GM19240 (cell line): ENCODE measurements around the gene SAMD11.

Source experiments
- DNase-seq: peaks from one replicate; pipeline ENCODE4 v3.0.0; 2011; ENCODE audit warnings: low spot score; ENCODE audit not compliant: insufficient read length

The SAMD11 gene

DNA sequence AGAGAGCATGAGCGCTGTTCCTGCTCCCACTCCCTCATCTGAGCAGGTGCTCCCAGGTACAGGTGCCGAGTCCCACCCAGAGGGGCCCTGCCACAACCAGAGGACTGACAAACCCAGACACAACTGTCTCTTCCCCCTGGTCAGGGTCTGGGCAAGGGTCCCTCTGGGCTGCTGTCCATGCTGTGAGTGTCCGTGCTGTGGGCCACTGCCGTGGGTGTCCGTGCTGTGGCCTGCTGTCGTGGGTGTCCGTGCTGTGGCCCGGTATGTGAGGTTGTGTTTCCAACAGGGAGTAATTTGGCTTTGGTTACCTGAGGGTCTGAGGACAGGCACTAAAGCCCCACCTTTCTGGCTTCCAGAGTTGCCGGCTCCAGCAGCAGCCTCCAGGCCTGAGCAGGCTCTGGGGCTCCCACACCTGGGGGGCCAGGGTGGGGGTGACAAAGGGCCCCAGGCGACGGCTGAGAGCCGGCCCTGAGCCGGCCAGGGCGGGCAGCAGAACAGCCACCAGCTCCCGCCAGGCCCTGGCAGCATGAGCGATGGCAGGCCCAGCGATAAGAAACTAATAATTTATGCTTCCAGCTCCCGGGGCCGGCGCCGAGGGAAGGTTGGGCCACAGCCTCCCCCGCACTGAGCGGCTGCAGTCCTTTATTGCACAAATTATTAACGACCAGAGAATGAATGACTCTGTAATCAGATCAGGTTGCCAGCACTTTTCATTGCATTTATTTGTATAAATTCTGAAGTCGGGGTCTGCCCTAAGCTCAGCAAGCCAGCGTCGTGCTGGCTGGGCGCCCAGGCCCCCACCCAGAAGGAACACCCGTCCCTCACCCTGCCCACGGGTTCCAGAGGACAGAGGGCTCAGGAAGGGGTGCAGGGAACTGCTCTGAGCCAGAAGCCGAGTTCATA lies 7.3 kb upstream of the SAMD11 start:
- DNase-seq = no peak

GRCh38 chr1:917076-917459 lies 6.7 kb upstream of the SAMD11 start:
- no peak for DNase-seq

DNA sequence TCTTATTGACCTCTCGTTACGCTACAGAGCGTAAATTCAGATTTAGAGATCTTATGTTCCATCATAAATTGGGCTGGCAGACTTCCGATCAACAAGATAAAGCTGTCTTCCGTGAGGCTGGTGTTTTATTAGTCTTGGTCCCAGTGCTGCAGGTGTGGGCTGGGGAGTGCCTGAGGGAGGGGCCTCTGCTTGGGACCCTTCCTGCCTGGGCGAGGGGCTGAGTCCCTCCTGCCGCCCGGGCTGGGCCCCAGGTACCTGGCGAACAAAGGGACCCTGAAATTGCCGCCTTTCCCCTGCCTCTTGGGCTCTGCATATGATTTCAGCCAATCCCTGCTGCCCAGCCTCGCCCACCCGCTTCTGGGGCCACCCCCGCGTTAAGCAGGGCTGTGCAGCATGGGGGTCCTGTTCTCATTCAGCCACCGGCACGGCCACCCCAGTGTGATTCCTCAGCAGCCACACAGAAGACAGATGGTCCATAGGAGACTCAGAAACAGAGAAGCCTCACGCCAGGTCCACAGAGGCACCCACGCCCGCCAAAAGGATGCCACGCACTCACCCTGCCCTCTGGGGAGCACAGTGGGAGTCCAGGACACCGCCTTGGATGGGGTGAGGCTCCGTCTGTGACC lies 6.1 kb upstream of the SAMD11 start:
- DNase-seq = no peak

DNA sequence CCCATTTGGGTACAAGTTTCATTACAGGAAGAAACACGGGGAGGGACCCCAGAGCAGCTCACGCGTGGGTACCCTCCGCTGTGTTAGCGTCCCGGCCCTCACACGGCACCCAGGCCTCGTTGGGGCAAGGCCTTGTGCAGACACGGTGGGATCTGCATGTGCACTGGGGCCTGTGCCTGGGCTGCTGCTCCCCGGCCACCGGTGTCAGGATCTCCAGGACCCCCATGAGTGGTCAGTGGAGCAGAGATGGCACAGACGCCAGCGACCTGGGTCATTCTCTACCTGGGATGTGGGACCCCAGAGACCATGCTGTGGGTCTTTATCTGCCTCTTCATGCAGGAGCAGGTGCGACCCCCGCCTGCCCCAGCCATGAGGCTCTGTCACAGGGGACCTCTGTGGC lies 5.4 kb upstream of the SAMD11 start:
- DNase-seq = no peak

DNA sequence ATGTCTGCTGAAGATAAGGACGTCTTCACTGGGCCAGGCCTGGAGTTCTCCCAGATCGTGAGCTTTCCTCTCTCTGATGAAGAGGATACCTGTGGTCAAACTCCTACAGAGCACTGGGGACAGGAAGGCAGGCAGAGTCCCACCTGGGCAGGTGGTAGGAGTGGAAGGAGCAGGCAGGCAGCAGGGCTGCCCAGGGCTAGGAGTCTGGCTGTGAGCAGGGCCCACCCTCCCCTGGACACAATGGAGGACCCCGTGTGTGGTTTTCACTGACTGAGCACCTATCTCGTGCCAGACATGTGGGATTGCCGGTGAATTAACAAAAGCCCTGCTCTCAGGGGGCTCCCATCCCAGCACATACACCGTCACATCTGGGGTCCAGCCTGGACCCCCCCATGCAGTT lies 4.9 kb upstream of the SAMD11 start:
- DNase-seq = no peak

DNA sequence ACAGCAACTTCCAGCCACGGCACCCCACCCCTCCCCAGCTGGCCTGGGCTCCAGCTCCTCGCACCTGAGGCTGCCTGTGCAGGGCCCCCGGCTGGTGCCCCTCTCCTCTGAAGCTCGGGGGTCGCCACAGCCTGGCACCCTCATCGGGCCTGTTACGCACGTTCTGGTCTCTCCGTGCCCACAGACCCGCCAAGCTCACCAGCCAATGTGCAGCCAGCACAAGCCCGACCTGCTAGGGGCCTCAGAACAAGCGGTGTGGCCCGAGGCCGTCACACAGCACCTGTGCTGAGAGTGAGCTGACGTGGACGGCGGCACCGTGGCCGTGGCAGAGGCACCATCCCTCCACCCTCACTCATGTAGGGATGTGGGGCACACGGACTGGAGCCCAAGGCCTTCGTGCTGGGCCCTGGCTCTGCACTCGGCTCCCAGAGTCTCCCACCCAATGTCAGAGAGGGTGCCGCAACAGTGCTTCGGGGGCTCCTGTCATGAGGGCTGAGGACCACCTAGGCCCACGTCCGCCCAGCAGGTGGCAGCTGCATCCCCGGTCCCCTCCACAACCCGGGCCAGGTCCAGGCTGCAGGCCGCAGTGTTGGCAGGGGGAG lies 4.4 kb upstream of the SAMD11 start:
- DNase-seq = no peak

DNA sequence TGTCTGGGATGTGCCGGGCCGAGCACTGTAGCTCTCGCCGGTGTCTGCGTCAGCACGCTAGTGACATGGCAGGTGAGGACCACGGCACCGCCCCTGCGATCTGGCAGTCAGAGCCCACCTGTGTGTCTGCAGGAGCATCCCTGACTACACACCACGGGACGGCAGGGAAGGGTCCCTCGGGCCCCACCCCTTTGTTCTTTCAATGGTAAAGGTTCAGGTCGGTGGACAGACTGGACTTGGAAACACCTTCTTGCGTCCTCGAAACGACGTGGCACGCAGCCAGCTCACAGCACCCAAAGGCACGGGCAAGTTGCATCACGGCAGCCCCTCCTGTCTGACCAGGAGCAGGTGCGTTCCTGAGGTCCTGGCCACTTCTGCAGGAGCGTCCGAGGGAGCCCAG lies 3.7 kb upstream of the SAMD11 start:
- no peak for DNase-seq

GRCh38 chr1:920521-920920 lies 3.2 kb upstream of the SAMD11 start:
- no peak for DNase-seq

DNA sequence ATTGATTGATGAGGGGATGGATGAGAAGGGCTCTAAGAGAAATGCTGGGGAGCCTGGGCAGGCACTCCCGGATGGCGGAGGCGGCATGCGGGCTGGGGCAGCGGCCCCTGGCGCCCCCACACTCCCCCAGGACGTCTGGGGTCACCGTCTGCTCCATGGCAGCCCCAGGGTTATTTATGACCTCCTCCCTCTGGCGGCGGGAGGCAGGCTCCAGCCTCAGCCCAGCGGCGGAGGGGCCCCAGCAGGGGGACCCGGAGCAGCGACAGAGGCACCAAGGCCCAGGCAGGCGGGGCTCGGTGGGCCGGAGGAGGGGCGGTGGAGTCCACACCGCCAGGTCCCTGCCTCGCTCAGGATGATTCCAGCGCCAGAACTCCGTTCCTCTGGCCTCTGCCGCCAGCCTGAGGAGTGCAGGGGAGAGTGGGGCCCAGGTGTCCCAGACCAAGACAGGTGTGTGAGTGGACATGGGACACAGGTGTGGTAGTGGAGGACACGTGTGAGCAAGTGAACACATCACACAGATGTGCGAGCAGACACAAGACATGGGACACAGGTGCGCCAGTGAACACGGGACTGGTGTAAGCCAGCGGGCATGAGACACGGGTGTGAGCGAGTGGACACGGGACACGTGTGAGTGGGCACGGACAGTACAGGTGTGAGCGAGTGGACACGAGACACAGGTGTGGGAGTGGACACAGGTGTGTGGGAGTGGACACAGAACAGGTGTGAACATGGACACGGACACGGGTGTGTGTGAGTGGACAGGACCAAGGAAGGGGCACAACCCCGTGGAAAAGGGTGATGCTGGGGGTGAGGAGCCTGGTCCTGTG lies 2.5 kb upstream of the SAMD11 start:
- no peak for DNase-seq

- DNase-seq = no peak
Measured at GRCh38 chr1:923991-924655, 400 bp downstream of the SAMD11 start.

DNA sequence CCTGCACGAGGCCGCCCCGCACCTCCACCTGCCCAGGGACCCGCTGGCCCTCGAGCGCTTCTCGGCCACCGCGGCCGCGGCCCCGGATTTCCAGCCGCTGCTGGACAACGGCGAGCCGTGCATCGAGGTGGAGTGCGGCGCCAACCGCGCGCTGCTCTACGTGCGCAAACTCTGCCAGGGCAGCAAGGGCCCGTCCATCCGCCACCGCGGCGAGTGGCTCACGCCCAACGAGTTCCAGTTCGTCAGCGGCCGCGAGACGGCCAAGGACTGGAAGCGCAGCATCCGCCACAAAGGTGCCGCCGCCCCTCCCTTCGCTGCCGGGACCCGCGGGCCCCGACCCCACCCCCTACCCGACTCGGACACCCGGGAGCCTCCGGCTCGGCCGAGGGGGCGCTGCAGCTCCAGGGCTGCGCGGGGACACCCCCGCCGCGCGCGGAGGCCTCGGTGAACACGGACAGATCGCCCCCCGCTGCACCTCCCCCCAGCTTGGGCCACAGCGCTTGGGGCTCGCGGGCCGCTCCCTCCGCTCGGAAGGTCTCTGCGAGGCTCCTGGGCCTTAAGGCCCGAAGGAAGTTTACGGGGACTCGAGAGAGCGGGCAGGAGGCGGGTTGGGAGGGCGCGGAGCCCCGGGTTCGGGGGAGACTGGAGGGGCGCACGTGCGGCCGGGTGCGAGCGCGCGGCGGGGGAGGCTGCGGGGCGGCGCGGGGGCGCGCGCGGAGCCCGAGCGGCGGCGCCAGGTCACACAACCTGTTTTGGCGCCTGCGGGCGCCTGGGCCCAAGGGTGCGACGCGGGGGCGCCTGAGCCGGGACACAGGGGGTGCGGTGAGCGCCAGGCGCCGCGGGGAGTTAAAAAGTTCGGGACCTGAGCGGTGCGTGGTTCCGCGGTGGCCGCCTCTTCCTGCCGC lies 1.2 kb downstream of the SAMD11 start:
- no peak for DNase-seq

DNA sequence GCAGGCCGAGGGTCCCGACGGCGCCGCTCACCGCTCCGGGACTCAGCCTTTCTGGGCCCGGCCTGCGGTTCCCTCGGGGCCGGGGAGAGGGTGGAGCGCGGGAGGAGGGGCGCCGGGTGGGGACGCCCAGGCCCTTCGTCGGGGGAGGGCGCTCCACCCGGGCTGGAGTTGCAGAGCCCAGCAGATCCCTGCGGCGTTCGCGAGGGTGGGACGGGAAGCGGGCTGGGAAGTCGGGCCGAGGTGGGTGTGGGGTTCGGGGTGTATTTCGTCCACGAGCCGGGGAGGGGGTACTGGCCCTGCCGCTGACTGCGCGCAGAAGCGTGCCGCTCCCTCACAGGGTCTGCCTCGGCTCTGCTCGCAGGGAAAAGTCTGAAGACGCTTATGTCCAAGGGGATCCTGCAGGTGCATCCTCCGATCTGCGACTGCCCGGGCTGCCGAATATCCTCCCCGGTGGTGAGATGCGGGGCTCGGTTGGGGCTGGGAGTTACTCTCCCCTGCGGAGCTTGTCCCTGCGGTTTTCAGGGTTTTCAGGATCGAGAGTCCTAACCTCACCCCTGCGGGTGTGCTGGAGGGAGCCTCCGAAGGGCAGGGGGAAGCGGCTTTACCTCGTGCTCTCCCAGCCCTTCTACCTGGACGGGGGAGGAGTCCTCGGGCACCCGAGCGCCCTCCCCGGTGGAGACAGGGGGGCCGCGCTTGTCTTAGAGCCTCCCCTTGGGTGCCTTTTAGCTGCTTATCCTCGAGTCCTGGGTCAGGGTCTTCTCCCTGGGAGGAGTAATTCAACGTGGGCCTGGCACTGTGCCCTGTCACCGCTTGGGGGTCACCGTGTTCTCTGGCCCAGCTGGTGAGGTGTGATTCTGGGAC lies 2.1 kb downstream of the SAMD11 start:
- DNase-seq = no peak

DNA sequence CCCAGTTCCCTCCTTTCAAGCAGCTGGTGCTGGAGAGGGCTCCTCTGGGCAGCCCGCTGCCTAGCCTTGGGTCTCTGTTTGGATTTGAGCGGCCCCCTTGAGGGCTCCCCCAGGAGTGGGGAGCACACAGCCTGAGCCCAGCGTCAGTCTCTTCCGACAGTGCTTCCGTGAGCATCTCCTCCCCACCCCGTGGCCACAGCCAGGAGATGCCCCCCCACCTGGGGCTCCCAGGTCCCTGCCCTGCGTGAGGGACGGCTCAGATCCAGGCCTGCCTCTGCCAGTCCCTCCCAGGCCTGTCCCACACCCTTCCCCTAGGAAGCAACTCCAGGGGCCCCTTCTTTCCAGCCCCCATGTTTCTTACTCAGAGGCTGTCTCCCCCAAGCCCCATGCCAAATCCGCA lies 3.5 kb downstream of the SAMD11 start:
- DNase-seq = no peak

GRCh38 chr1:927748-928147 lies 4.0 kb downstream of the SAMD11 start:
- DNase-seq = no peak

DNA sequence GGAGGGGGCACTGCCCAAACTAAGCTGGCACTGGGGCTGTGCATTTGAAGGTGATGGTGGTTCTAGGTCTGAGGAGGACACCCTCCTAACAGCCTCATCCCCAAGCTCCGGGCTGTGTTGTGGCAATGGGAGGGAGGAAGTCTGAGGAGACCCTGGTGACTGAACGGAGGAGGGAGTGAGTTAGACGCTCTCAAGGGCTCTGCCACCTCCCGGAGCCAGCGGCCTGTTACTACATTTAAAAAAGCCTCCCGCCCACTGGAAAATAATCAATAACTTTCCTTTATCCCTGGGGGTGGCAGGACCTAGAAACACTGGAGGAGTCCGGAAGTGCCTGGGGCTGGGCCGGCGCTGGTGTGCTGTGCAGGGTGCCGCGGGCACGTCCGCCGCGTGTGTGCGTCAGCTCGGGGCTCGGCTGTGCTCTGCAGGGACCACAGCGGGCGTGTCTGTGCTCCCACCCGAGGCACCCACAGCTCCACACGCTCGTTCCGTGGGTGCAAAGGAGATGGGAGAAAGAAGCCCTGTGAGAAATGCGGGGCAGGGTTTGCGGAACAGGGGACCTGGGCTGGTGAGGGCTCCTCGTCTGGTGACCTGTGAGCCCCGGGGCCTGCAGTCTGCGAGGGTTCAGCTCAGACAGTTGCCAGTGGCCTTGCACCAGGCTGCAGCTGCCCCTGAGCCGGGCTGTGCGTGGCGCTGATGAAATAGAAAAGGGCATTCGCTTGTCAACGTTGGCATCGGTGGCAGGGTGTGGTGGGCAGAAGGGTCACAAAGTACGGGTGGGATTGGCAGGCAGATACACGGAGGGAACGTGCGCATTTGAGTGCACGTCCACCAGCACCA lies 5.3 kb downstream of the SAMD11 start:
- no peak for DNase-seq

DNA sequence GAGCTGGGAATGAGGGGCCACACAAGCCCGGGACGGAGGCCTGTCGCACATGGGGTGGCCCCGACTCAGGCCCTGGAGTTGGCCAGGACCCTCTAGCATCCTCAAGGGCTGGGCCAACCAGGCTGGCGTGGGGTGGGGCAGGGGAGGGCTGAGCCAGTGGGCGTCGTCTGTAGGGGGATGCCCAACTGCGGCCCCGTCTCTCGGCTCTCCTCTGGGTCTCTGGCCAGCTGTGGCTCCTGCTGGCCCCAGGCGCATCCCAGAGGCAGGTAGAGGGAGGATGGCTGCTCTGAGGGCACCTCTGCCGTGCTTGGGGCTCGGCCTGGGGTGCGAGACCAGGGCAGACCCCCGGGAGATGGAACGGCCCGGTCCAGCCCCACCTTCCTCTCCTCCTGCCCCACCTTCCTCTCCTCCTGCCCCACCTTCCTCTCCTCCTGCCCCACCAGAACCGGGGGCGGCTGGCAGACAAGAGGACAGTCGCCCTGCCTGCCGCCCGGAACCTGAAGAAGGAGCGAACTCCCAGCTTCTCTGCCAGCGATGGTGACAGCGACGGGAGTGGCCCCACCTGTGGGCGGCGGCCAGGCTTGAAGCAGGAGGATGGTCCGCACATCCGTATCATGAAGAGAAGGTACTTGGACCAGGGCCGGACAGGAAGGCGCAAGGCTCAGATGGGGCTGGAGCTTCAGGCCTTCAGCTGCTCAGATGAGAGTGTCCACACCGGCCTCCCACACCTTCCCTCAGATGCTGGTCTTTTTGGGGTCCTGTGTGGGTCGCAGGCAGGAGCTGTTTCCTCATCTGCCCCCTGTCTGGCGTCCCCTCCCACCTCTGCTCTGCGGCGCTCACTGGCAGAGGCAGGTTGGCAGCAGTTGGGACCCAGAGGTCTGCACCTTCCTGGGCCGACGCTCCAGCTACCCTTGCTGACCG lies 6.2 kb downstream of the SAMD11 start:
- no peak for DNase-seq

DNA sequence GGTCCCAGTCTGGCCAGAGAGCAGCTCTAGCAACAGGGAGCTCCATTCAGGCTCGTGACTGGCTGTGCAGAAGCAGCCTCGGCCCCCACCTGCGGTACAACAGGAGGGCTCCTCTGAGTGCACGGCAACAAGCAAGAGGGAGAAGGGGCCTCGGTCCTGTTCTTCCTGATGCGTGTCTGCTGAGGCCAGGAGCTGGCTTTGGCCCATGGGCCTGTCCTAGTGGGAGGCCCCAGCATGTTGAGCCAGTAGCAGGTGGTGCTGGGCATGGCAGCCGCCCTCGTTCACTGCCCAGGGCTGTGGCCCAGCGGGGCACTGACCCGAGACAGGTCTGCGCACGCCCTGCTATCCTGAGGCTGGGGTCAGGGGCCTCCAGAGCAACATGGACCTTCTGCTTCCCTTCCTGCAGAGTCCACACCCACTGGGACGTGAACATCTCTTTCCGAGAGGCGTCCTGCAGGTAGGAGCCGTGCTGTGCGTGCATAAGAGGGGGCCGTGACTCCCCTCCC lies 7.0 kb downstream of the SAMD11 start:
- no peak for DNase-seq
